Small intestine (tissue), 7 donors: ENCODE measurements around the gene NEUROG1. TPM values are rescaled to one million over a fixed set of nuclear protein-coding genes. Genes with fewer than 3 reads are reported as not detected.
"Not testable (repeated sequence)": the region's sequence is repeated elsewhere in the genome, so short reads cannot be mapped to it uniquely, and the experiment has no call there.

Source experiments
- DNase-seq, 2 donors: peaks; one replicate each; pipeline versions ENCODE4 v3.0.0 to v3.0.0-alpha.2; 2013
- FAIRE-seq: peaks from 2 replicates; lab custom pipeline; 2012; peaks lifted over from hg19 to GRCh38; lab: Jason Lieb, UNC
- H3K27ac ChIP-seq, 3 donors: one replicate each; pipeline ENCODE4 v1.5.1; 2013; ENCODE audit warnings: low read length in 2 of 3, mild to moderate bottlenecking in 2 of 3, control low read depth in 1 of 3, inconsistent platforms in 1 of 3, low read depth in 1 of 3, moderate library complexity in 1 of 3
- H3K27me3 ChIP-seq, 3 donors: one replicate each; pipeline ENCODE4 v1.6.1; 2013; ENCODE audit warnings: low read length in 3 of 3, inconsistent platforms in 1 of 3; ENCODE audit not compliant: control insufficient read depth in 3 of 3, insufficient read depth in 3 of 3
- H3K36me3 ChIP-seq, 3 donors: one replicate each; pipeline ENCODE4 v1.6.1; 2013; ENCODE audit warnings: low read length in 3 of 3, inconsistent platforms in 1 of 3, low read depth in 1 of 3, mild to moderate bottlenecking in 1 of 3, moderate library complexity in 1 of 3; ENCODE audit not compliant: control insufficient read depth in 3 of 3, insufficient read depth in 2 of 3
- H3K4me1 ChIP-seq, 3 donors: one replicate each; pipeline ENCODE4 v1.6.1; 2013; ENCODE audit warnings: low read length in 2 of 3, inconsistent platforms in 1 of 3, low read depth in 1 of 3, mild to moderate bottlenecking in 1 of 3, moderate library complexity in 1 of 3; ENCODE audit not compliant: control insufficient read depth in 3 of 3, insufficient read depth in 2 of 3
- H3K4me3 ChIP-seq, 3 donors: one replicate each; pipeline ENCODE4 v1.5.1; 2013; ENCODE audit warnings: low read length in 3 of 3, control low read depth in 1 of 3, inconsistent platforms in 1 of 3, low read depth in 1 of 3, mild to moderate bottlenecking in 1 of 3, moderate library complexity in 1 of 3
- H3K9me3 ChIP-seq, 2 donors: one replicate each; pipeline ENCODE4 v1.6.1; 2013; ENCODE audit warnings: low read depth in 1 of 2, low read length in 1 of 2; ENCODE audit not compliant: control insufficient read depth in 2 of 2, insufficient read depth in 1 of 2
- WGBS, 3 donors: extraction: QIAGEN DNeasy Blood & Tissue Kit; methylation state at CpG; one replicate each; pipeline ENCODE4 v1.1.7; 2013; 5-methylcytosine and 5-hydroxymethylcytosine counted together
- polyA plus RNA-seq, 4 donors: library from polyadenylated mRNA; stranded (reverse) in 3 of 4; unstranded in 1 of 4; fragments of 200-250 nt in 3 of 4; fragments of 120-200 nt in 1 of 4; gene quantifications; one replicate each; pipeline versions ENCODE4 v1.2.1 to v1.2.3, GENCODE V29; 2013
- donor health status: healthy with polysubstance abuse.
- donor health status: control.
- donor health status: control.
- donor health status: Bipolar disorder and iron deficiency.
- donor health status: healthy.

Gene NEUROG1
- polyA plus RNA-seq, 4 donors, result not detected

DNA sequence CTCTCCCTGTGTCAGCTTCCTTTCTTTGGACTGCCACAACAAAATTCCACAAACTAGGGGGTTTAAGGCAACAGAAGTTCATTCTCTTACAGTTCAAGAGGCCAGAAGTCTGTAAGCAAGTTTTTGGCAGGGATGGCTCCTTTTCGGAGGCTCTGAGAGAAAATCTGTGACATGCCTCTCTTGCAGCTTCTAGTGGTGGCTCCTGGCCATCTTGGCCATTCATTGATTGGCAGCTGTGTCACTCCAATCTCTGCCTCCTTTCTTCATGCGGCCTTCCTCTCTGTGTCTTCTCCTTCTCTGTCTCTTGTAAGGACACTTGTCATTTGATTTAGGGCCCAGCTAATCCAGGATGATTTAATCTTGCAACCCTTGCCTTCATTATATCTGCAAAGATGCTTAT lies 2.0 kb upstream of the NEUROG1 start:
- Histone ChIP-seq H3K4me3 (no peak overlapping the region), H3K4me1 (peaks cover 0 to 5% (median 0%) of the 10 kb centered on the region in 3 donors), H3K27ac (no peak overlapping the region), H3K27me3 (peaks cover 19 to 97% (median 55%) of the 10 kb centered on the region in 3 donors), H3K9me3 (peaks cover 0 to 6% of the 10 kb centered on the region in 2 donors), H3K36me3 (no peaks in the 10 kb centered on the region)
- DNase-seq, result no peak
- WGBS, 3 donors, result 85 to 90% (median 85%) methylated on average over 2 of the region's 2 CpGs
- FAIRE-seq, result no peak

DNA sequence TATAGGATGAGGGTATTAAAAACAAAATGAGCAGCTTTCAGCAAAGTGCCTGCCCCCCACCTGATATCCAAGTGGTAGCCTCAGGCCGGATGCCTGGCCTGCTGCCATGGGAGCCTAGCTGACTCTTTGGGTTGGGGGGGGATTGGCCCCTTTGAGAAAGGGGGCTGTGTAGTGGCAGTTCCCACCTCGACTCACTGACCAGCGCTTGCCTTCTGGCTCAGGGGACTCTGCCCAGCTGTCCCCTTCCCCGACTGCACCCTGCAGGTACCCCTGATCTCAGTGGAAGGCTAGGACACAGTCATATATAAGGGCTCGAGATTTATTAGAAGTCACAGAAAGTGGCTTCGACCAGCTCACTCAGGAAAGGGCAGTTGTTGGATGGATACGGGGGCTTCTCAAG lies 1.5 kb upstream of the NEUROG1 start:
- no peak overlapping the region for H3K27ac ChIP-seq
- peaks cover 0 to 6% of the 10 kb centered on the region in 2 donors for H3K9me3 ChIP-seq
- no peak overlapping the region for H3K4me3 ChIP-seq
- H3K36me3 ChIP-seq, result no peaks in the 10 kb centered on the region
- 55 to 68% (median 63%) methylated on average over 7 of the region's 7 CpGs for WGBS, 3 donors
- peaks cover 0 to 5% (median 0%) of the 10 kb centered on the region in 3 donors for H3K4me1 ChIP-seq
- FAIRE-seq, result no peak
- H3K27me3 ChIP-seq, result peaks cover 19 to 98% (median 56%) of the 10 kb centered on the region in 3 donors
- no peak for DNase-seq

DNA sequence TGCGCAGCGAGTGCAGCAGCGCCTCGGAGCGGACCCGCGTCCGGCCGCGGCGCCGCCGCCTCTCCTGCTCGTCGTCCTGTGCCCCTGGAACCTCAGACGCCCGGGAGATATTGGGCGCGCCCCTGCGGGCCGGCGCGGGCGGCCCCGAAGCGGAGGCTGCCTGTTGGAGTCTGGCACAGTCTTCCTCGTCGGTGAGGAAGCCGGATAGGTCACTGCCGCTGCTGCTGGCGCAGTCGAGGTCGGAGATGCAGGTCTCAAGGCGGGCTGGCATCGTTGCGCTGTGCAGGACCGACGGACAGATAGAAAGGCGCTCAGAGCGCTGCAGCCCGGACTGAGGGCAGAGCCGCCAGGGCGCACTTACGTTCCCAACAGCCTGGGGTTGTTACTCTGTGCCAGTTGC lies 344 bp downstream of the NEUROG1 start:
- Histone ChIP-seq H3K27me3 (peaks cover 19 to 96% (median 55%) of the 10 kb centered on the region in 3 donors), H3K4me3 (no peak overlapping the region), H3K36me3 (no peaks in the 10 kb centered on the region), H3K9me3 (peaks cover 0 to 6% of the 10 kb centered on the region in 2 donors), H3K4me1 (peaks cover 0 to 5% (median 0%) of the 10 kb centered on the region in 3 donors), H3K27ac (no peak overlapping the region)
- no peak for DNase-seq
- FAIRE-seq, result no peak
- WGBS, 3 donors, result 2 to 4% (median 3%) methylated on average over 38 to 44 of the region's 44 CpGs

DNA sequence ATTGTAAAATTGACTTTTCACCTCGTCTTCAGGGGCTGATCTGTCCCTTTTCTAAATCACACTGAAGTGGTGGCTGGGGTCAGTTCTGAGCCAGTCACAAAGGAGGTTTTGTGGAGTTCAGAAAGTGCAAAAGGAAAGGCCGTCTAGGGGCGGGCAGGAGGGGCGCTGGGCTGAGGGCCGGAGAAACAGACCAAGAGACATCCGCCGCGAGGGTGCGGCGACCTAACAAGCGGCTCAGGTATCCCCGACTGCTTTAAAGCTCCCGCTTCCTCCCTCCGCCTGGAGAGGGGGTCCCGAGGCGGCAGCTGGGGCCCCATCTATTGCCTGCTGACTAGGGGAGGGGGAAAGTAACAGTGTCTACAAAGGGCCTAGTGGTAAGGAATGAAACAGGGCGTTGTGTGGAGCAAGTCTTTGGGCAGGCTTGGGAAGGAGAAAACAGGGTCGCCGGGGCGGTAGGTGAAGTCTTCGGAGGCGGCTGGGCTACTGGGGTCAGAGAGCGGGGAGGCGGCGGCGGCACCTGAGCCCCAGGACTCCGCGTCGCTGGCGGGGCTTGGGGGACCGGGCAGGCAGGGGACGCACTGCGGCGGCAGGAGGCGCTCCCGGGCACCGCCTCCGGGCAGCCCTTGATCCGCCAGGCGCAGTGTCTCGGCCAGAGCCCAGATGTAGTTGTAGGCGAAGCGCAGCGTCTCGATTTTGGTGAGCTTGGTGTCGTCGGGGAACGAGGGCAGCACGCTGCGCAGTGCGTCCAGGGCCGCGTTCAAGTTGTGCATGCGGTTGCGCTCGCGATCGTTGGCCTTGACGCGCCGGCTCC lies 950 bp downstream of the NEUROG1 start:
- DNase-seq (peak in 1 of 2 donors; percentile 26), FAIRE-seq (no peak)
- Histone ChIP-seq H3K4me3 (no peak overlapping the region), H3K27me3 (peaks cover 19 to 95% (median 55%) of the 10 kb centered on the region in 3 donors), H3K36me3 (no peaks in the 10 kb centered on the region), H3K27ac (no peak overlapping the region), H3K9me3 (peaks cover 0 to 6% of the 10 kb centered on the region in 2 donors), H3K4me1 (peaks cover 0 to 5% (median 0%) of the 10 kb centered on the region in 3 donors)
- 3 to 7% (median 4%) methylated on average over 50 to 61 of the region's 61 CpGs for WGBS, 3 donors

DNA sequence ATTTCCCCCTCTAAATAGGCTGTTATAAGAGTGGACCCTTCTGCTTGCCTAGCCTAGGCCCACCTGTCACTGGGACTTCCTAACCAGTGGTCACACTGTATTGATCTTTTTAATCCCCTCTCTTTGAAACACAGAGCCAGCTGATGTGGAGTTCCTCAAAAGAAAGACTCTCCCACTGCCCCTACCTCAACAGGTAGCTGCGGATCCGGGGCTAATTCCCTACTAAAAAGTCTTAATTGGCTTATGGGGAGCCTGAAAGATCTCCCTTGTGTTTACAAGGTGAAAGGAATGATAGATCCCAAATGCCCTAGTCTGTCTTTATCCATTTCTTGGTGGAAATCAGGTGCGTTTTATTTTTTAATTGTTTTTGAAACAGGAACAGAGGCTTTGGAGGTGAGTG lies 2.0 kb downstream of the NEUROG1 start:
- H3K36me3 ChIP-seq, result no peaks in the 10 kb centered on the region
- no peak overlapping the region for H3K4me3 ChIP-seq
- peaks cover 0 to 5% (median 0%) of the 10 kb centered on the region in 3 donors for H3K4me1 ChIP-seq
- DNase-seq (no peak), FAIRE-seq (no peak)
- WGBS, 3 donors, result 31 to 44% (median 38%) methylated on average over 3 of the region's 3 CpGs
- peaks cover 19 to 94% (median 49%) of the 10 kb centered on the region in 3 donors for H3K27me3 ChIP-seq
- H3K9me3 ChIP-seq, result peaks cover 0 to 11% of the 10 kb centered on the region in 2 donors
- no peak overlapping the region for H3K27ac ChIP-seq

DNA sequence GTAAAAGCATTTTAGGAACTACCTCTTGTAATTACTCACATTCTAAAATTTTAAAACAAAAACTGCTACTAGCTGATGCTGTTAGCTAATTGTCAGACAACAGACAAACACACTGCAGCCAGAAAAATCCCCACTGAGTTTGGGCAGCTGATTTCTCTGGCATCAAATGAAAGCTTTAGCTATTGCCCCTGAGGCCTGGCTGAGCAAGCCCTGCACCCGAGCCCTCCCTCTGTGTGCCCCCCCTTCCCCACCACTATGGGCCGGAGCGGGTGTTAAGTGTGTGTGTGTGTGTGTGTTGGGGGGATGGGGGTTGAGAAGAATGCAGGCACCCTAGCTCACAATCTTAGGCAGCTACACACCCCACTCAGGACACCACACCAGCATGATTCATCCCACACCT lies 2.4 kb downstream of the NEUROG1 start:
- H3K36me3 ChIP-seq, result no peaks in the 10 kb centered on the region
- no peak overlapping the region for H3K4me3 ChIP-seq
- FAIRE-seq (no peak), DNase-seq (no peak)
- peaks cover 19 to 92% (median 46%) of the 10 kb centered on the region in 3 donors for H3K27me3 ChIP-seq
- H3K4me1 ChIP-seq, result peaks cover 0 to 5% (median 0%) of the 10 kb centered on the region in 3 donors
- H3K9me3 ChIP-seq, result peaks cover 0 to 11% of the 10 kb centered on the region in 2 donors
- 48 to 86% (median 69%) methylated on average over 3 of the region's 3 CpGs for WGBS, 3 donors
- no peak overlapping the region for H3K27ac ChIP-seq

DNA sequence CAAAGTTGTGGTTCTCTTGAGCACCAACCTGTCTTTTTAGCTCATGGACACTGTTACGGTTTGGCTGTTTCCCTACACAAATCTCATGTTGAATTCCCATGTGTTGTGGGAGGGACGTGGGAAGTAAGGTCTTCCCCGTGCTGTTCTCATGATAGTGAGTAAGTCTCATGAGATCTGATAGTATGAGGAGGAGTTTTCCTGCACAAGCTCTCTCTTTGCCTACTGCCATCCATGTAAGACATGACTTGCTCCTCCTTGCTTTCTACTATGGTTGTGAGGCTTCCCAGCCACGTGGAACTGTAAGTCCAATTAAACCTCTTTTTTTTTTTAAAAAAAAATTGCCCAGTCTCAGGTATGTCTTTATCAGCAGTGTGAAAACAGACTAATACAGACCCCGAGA lies 6.2 kb downstream of the NEUROG1 start:
- H3K4me3 ChIP-seq, H3K9me3 ChIP-seq, H3K27ac ChIP-seq, H3K36me3 ChIP-seq, FAIRE-seq, DNase-seq, H3K4me1 ChIP-seq: not testable (repeated sequence)
- WGBS, 3 donors, result 69 to 81% (median 77%) methylated on average over 5 of the region's 5 CpGs
- peaks cover 3 to 77% (median 24%) of the 10 kb centered on the region in 3 donors for H3K27me3 ChIP-seq

DNA sequence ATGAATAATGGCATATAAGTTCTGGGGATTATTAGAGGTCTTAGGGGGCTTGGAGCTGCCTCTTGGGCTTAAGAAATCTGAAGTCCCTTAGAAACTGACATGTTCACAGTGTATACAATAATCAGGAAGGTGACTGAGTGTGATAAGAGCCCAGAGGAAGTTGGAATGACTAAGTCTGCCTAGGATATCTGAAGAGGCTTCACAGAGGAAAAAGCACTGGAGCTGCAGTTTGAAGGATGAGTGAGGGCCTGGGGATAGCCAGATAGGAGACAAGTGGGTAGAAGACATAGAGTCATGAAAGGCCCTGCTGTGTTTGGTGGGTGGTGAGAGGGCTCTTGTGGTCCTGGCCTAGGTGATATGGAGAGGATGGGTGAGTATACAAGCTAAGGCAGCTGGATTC lies 8.8 kb downstream of the NEUROG1 start:
- no peak overlapping the region for H3K27ac ChIP-seq
- H3K36me3 ChIP-seq, result no peaks in the 10 kb centered on the region
- H3K4me1 ChIP-seq, result no peaks in the 10 kb centered on the region
- H3K27me3 ChIP-seq, result peaks cover 0 to 58% (median 9%) of the 10 kb centered on the region in 3 donors
- H3K9me3 ChIP-seq, result peaks cover 0 to 8% of the 10 kb centered on the region in 2 donors
- no peak overlapping the region for H3K4me3 ChIP-seq
- FAIRE-seq, result no peak
- no peak for DNase-seq
